Panc1 (cell line): ENCODE results near the gene PPP1R12A. TPM values are rescaled to one million over a fixed set of nuclear protein-coding genes. Genes with fewer than 3 reads are reported as not detected.
"Not testable (repeated sequence)": the region's sequence is repeated elsewhere in the genome, so short reads cannot be mapped to it uniquely, and the experiment has no call there.

Experiments used
- ATAC-seq: fragments of 200-7000 bp; cut with Tn5 transposase; 2 replicates; pipeline ENCODE4 v1.9.1; 2020; ENCODE audit warnings: mild to moderate bottlenecking, moderate library complexity
- BruUV-seq: library from RNA; stranded (reverse); fragments of 400-500 nt; replicated peaks from 2 replicates; lab custom pipeline; 2021; lab: Mats Ljungman, UMichigan
- CTCF ChIA-PET: fragments of 300-600 bp; sonication (Branson Sonifier 250); formaldehyde crosslinking; loops from one replicate; lab custom pipeline; 2022; ENCODE audit warnings: antibody characterized with exemption; lab: Charles Lee
- POLR2A ChIA-PET: fragments of 300-600 bp; sonication (Branson Sonifier 250); formaldehyde crosslinking; loops from one replicate; lab custom pipeline; 2022; ENCODE audit warnings: antibody characterized with exemption; lab: Charles Lee
- DNase-seq: peaks from one replicate; pipeline ENCODE4 v3.0.0-alpha.2; 2010; ENCODE audit warnings: low read depth, low spot score
- H3K27ac ChIP-seq: 2 replicates; pipeline ENCODE4 v1.5.1; 2011; ENCODE audit warnings: mild to moderate bottlenecking, low read length, inconsistent platforms
- H3K27me3 ChIP-seq: fragments of 200-500 bp; sonication (Bioruptor generic); 2 replicates; pipeline ENCODE4 v1.6.0; 2014; ENCODE audit warnings: low read length, inconsistent platforms; ENCODE audit not compliant: control insufficient read depth, insufficient read depth
- H3K36me3 ChIP-seq: fragments of 200-500 bp; sonication (Bioruptor generic); 2 replicates; pipeline ENCODE4 v1.5.1; 2014; ENCODE audit warnings: inconsistent platforms, mild to moderate bottlenecking, low read length, moderate library complexity; ENCODE audit not compliant: control insufficient read depth, insufficient read depth
- H3K4me1 ChIP-seq: 2 replicates; pipeline ENCODE4 v1.5.1; 2011; ENCODE audit warnings: inconsistent platforms, mild to moderate bottlenecking, low read length, moderate library complexity; ENCODE audit not compliant: control insufficient read depth, insufficient read depth
- H3K4me3 ChIP-seq, 2 experiments: 2 replicates each; pipeline ENCODE4 v1.5.1; 2011 to 2012; ENCODE audit warnings: low read depth in 2 of 2, low read length in 2 of 2, mild to moderate bottlenecking in 2 of 2, inconsistent platforms in 1 of 2, moderate library complexity in 1 of 2
- H3K9me3 ChIP-seq: fragments of 200-500 bp; sonication (Bioruptor generic); 2 replicates; pipeline ENCODE4 v1.5.1; 2014; ENCODE audit warnings: low read depth, mild to moderate bottlenecking, inconsistent platforms, low read length, moderate library complexity; ENCODE audit not compliant: control insufficient read depth, insufficient read depth
- POLR2AphosphoS5 ChIP-seq: IDR thresholded peaks from 2 replicates; pipeline ENCODE4 v1.6.1; 2012; ENCODE audit warnings: mild to moderate bottlenecking, low read depth, low read length, moderate library complexity
- REST ChIP-seq, 2 experiments: IDR thresholded peaks; 2 replicates each; pipeline ENCODE4 v1.6.1; 2011 to 2012; ENCODE audit warnings: low read depth in 2 of 2, control low read depth in 1 of 2, low read length in 1 of 2, mild to moderate bottlenecking in 1 of 2, moderate library complexity in 1 of 2; ENCODE audit not compliant: insufficient read depth in 1 of 2
- SIN3A ChIP-seq: IDR thresholded peaks from 2 replicates; pipeline ENCODE4 v1.6.1; 2012; ENCODE audit warnings: low read depth, mild to moderate bottlenecking, low read length, moderate library complexity, borderline replicate concordance; ENCODE audit not compliant: insufficient read depth
- TCF7L2 ChIP-seq: IDR thresholded peaks from 2 replicates; pipeline ENCODE4 v1.6.1; 2011; ENCODE audit warnings: mild to moderate bottlenecking, low read depth, low read length, inconsistent platforms
- in situ Hi-C: cut with HindIII; loops from 2 replicates; pipeline ENCODE4 v1.10.0; 2016; ENCODE audit warnings: low sequenced_read_pairs, low pct_unique_long_range_greater_than_20kb
- intact Hi-C: fragments of 100-400 bp; cut with micrococcal nuclease; formaldehyde crosslinking; loops from one replicate; pipeline ENCODE4 v1.10.0; 2022; ENCODE audit not compliant: unreplicated experiment
- total RNA-seq: library from RNA; stranded (reverse); gene quantifications from one replicate; pipeline ENCODE4 v1.2.1, GENCODE V29; 2021; ENCODE audit not compliant: unreplicated experiment
- TF ChIP-seq, protein P1 (sequence below): fragments of 450-650 bp; IDR thresholded peaks from 2 replicates; pipeline ENCODE4 v1.5.1; 2017; ENCODE audit warnings: mild to moderate bottlenecking

Gene PPP1R12A
- total RNA-seq, 1 experiment from 2014 or later: 61.6 TPM

DNA sequence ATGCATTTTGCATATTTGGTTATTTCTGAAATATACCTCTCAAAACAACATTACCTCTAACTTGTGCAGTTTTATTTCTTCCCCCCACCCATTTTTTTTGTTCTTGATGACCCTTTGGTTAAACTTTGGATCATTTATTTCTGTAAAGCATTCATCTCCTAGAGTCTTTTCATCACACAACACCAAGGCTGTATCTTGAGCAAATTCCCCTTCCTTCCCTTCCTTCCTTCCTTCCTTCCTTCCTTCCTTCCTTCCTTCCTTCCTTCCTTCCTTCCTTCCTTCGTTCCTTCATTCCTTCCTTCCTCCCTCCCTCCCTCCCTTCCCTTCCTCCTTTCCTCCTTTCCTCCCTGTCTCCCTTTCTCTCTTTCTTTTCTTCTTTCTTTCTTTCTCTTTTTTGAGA, 43.8 kb upstream of the PPP1R12A start:
- TF ChIP-seq, protein P1, sequence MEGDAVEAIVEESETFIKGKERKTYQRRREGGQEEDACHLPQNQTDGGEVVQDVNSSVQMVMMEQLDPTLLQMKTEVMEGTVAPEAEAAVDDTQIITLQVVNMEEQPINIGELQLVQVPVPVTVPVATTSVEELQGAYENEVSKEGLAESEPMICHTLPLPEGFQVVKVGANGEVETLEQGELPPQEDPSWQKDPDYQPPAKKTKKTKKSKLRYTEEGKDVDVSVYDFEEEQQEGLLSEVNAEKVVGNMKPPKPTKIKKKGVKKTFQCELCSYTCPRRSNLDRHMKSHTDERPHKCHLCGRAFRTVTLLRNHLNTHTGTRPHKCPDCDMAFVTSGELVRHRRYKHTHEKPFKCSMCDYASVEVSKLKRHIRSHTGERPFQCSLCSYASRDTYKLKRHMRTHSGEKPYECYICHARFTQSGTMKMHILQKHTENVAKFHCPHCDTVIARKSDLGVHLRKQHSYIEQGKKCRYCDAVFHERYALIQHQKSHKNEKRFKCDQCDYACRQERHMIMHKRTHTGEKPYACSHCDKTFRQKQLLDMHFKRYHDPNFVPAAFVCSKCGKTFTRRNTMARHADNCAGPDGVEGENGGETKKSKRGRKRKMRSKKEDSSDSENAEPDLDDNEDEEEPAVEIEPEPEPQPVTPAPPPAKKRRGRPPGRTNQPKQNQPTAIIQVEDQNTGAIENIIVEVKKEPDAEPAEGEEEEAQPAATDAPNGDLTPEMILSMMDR: no peak
- no peak for TF ChIP-seq REST (IDR thresholded peaks at IDR 0.05; ENCODE audit: insufficient read depth in 1 of 2, low read depth in 2 of 2, low read length in 1 of 2)
- no peak for TF ChIP-seq SIN3A
- H3K9me3 ChIP-seq: no peaks in the 10 kb centered on the region
- in situ Hi-C loops (no loop called here), intact Hi-C loops (no loop called here)
- POLR2A ChIA-PET: no interaction called here
- no peaks in the 10 kb centered on the region; the same call in 1 of the 2 replicates for H3K36me3 ChIP-seq
- 0 out of 2 replicates have a peak, but pooled peaks cover 4% of the 10 kb centered on the region for H3K27me3 ChIP-seq
- DNase-seq (no peak), ATAC-seq (no peak)
- CTCF ChIA-PET: no interaction called here
- no peak overlapping the region for H3K4me3 ChIP-seq
- no TSS peak for BruUV-seq
- H3K4me1 ChIP-seq: no peaks in the 10 kb centered on the region
- no peak overlapping the region for H3K27ac ChIP-seq

GRCh38 chr12:79977856-79978460, 43.1 kb upstream of the PPP1R12A start:
- CTCF ChIA-PET, H3K4me3 ChIP-seq, H3K27ac ChIP-seq, POLR2A ChIA-PET, H3K9me3 ChIP-seq, H3K27me3 ChIP-seq, H3K4me1 ChIP-seq, in situ Hi-C loops, intact Hi-C loops, H3K36me3 ChIP-seq, DNase-seq, BruUV-seq, ATAC-seq: not testable (repeated sequence)

- DNase-seq (no peak), ATAC-seq (no peak)
- Histone ChIP-seq H3K9me3 (no peaks in the 10 kb centered on the region), H3K27ac (no peak overlapping the region), H3K27me3 (peaks cover 3% of the 10 kb centered on the region; the same call in 1 of the 2 replicates), H3K4me1 (no peaks in the 10 kb centered on the region), H3K36me3 (no peaks in the 10 kb centered on the region; the same call in 1 of the 2 replicates), H3K4me3 (no peak overlapping the region)
- CTCF ChIA-PET: no interaction called here
- TF ChIP-seq POLR2AphosphoS5 (no peak), TCF7L2 (no peak), REST (IDR thresholded peaks at IDR 0.05; ENCODE audit: insufficient read depth in 1 of 2, low read depth in 2 of 2, low read length in 1 of 2) (no peak), SIN3A (no peak)
- TF ChIP-seq, protein P1: no peak
- in situ Hi-C loops: no loop called here
- no TSS peak for BruUV-seq
- intact Hi-C loops: no loop called here
- POLR2A ChIA-PET: no interaction called here
Measured at GRCh38 chr12:79975143-79975542, 40.2 kb upstream of the PPP1R12A start.
